Stimulated activated effector memory CD8-positive, alpha-beta T cell treated with anti-CD3 and anti-CD28 coated beads, Interleukin-12 subunit alpha, Interleukin-12 subunit beta, amount 100 ng/mL, for 72 hours (primary cell): Measurements from ENCODE around the gene MMP19.
"Not testable (repeated sequence)": the region's sequence is repeated elsewhere in the genome, so short reads cannot be mapped to it uniquely, and the experiment has no call there.

Experiments used
- ATAC-seq: fragments of 150-1000 bp; cut with Tn5 transposase; 2 replicates; pipeline ENCODE4 v1.10.0; 2021
- DNase-seq, 2 donors: peaks; one replicate each; pipeline ENCODE4 v3.0.0; 2021 to 2022; ENCODE audit warnings: low spot score in 2 of 2
- H3K27ac Mint-ChIP-seq: one replicate; pipeline ENCODE4 v1.8.0; 2022; ENCODE audit warnings: mild to moderate bottlenecking, mixed read lengths
- H3K36me3 Mint-ChIP-seq: one replicate; pipeline ENCODE4 v1.8.0; 2022; ENCODE audit warnings: mild to moderate bottlenecking, mixed read lengths
- H3K4me1 Mint-ChIP-seq: one replicate; pipeline ENCODE4 v1.8.0; 2022; ENCODE audit warnings: mixed read lengths
- H3K4me3 Mint-ChIP-seq: one replicate; pipeline ENCODE4 v1.8.0; 2022; ENCODE audit warnings: mild to moderate bottlenecking, mixed read lengths
- H3K9me3 Mint-ChIP-seq: one replicate; pipeline ENCODE4 v1.8.0; 2022; ENCODE audit warnings: mixed read lengths

MMP19 gene

GRCh38 chr12:55849616-55850343 is 7.0 kb upstream of the MMP19 start:
- Mint-ChIP-seq H3K9me3 (no peaks in the 10 kb centered on the region), H3K27ac (no peak overlapping the region), H3K4me1 (peaks cover 12% of the 10 kb centered on the region), H3K36me3 (peaks cover 6% of the 10 kb centered on the region), H3K4me3 (no peak overlapping the region)
- ATAC-seq (no peak), DNase-seq (no peak)

- ATAC-seq (peak; percentile 81), DNase-seq (no peak)
- Mint-ChIP-seq H3K4me1 (peaks cover 12% of the 10 kb centered on the region), H3K4me3 (peak overlapping the region; percentile 60), H3K27ac (peak overlapping the region; percentile 97), H3K36me3 (peaks cover 6% of the 10 kb centered on the region), H3K9me3 (no peaks in the 10 kb centered on the region)
Observed at GRCh38 chr12:55847603-55848291, 5.0 kb upstream of the MMP19 start.

- DNase-seq (no peak), ATAC-seq (peak; percentile 92)
- Mint-ChIP-seq H3K4me3 (peak overlapping the region; percentile 60), H3K27ac (peak overlapping the region; percentile 97), H3K36me3 (peaks cover 6% of the 10 kb centered on the region), H3K4me1 (peaks cover 12% of the 10 kb centered on the region), H3K9me3 (no peaks in the 10 kb centered on the region)
Observed at GRCh38 chr12:55847033-55847432, 4.3 kb upstream of the MMP19 start.

GRCh38 chr12:55845785-55846496 is 3.2 kb upstream of the MMP19 start:
- peaks cover 12% of the 10 kb centered on the region for H3K4me1 Mint-ChIP-seq
- no peaks in the 10 kb centered on the region for H3K9me3 Mint-ChIP-seq
- H3K36me3 Mint-ChIP-seq: peaks cover 6% of the 10 kb centered on the region
- DNase-seq (no peak), ATAC-seq (no peak)
- H3K27ac Mint-ChIP-seq: no peak overlapping the region
- H3K4me3 Mint-ChIP-seq: no peak overlapping the region

- Mint-ChIP-seq H3K9me3 (no peaks in the 10 kb centered on the region), H3K36me3 (peaks cover 6% of the 10 kb centered on the region), H3K4me3 (no peak overlapping the region), H3K27ac (no peak overlapping the region), H3K4me1 (peaks cover 12% of the 10 kb centered on the region)
- DNase-seq: no peak
- ATAC-seq: no peak
Observed at GRCh38 chr12:55845361-55845760, 2.6 kb upstream of the MMP19 start.

- Mint-ChIP-seq H3K4me1 (peaks cover 12% of the 10 kb centered on the region), H3K4me3 (no peak overlapping the region), H3K36me3 (peaks cover 6% of the 10 kb centered on the region), H3K9me3 (no peaks in the 10 kb centered on the region), H3K27ac (no peak overlapping the region)
- no peak for DNase-seq
- ATAC-seq: no peak
Observed at GRCh38 chr12:55844961-55845360, 2.2 kb upstream of the MMP19 start.

- Mint-ChIP-seq H3K4me1 (peaks cover 12% of the 10 kb centered on the region), H3K4me3 (no peak overlapping the region), H3K9me3 (no peaks in the 10 kb centered on the region), H3K27ac (no peak overlapping the region), H3K36me3 (peaks cover 6% of the 10 kb centered on the region)
- DNase-seq (no peak), ATAC-seq (no peak)
Observed at GRCh38 chr12:55843431-55843830, 695 bp upstream of the MMP19 start.

- Mint-ChIP-seq H3K27ac (peak overlapping the region; percentile 63), H3K36me3 (no peaks in the 10 kb centered on the region)
Observed at GRCh38 chr12:55840581-55841351, 2.0 kb downstream of the MMP19 start.

GRCh38 chr12:55839345-55840140 is 3.2 kb downstream of the MMP19 start:
- H3K4me1 Mint-ChIP-seq: no peaks in the 10 kb centered on the region
- DNase-seq (no peak), ATAC-seq (no peak)
- no peaks in the 10 kb centered on the region for H3K9me3 Mint-ChIP-seq
- H3K27ac Mint-ChIP-seq: no peak overlapping the region
- H3K4me3 Mint-ChIP-seq: no peak overlapping the region
- H3K36me3 Mint-ChIP-seq: no peaks in the 10 kb centered on the region

More at GRCh38 chr12:55840581-55841351, 2.0 kb downstream of the MMP19 start:
- H3K9me3 Mint-ChIP-seq: no peaks in the 10 kb centered on the region
- no peak overlapping the region for H3K4me3 Mint-ChIP-seq
- no peak for ATAC-seq
- DNase-seq: no peak
- H3K4me1 Mint-ChIP-seq: no peaks in the 10 kb centered on the region

GRCh38 chr12:55838361-55838760 is 4.4 kb downstream of the MMP19 start:
- no peak for DNase-seq
- no peak for ATAC-seq
- no peaks in the 10 kb centered on the region for H3K4me1 Mint-ChIP-seq
- H3K9me3 Mint-ChIP-seq: no peaks in the 10 kb centered on the region
- no peaks in the 10 kb centered on the region for H3K36me3 Mint-ChIP-seq
- H3K4me3 Mint-ChIP-seq: no peak overlapping the region
- H3K27ac Mint-ChIP-seq: no peak overlapping the region

GRCh38 chr12:55834400-55834799 is 8.3 kb downstream of the MMP19 start:
- not testable (repeated sequence) for H3K4me3 Mint-ChIP-seq, DNase-seq, H3K9me3 Mint-ChIP-seq, H3K27ac Mint-ChIP-seq, H3K36me3 Mint-ChIP-seq, ATAC-seq
- H3K4me1 Mint-ChIP-seq: peaks cover 19% of the 10 kb centered on the region

- no peak overlapping the region for H3K4me3 Mint-ChIP-seq
- peaks cover 7% of the 10 kb centered on the region for H3K36me3 Mint-ChIP-seq
- ATAC-seq (no peak), DNase-seq (no peak)
- H3K27ac Mint-ChIP-seq: no peak overlapping the region
- H3K4me1 Mint-ChIP-seq: peaks cover 25% of the 10 kb centered on the region
- no peaks in the 10 kb centered on the region for H3K9me3 Mint-ChIP-seq
Observed at GRCh38 chr12:55833056-55833455, 9.7 kb downstream of the MMP19 start.

GRCh38 chr12:55831447-55831815 is 11.3 kb downstream of the MMP19 start:
- DNase-seq: no peak
- Mint-ChIP-seq H3K4me3 (peak overlapping the region; percentile 99), H3K36me3 (peaks cover 7% of the 10 kb centered on the region), H3K9me3 (no peaks in the 10 kb centered on the region), H3K27ac (peak overlapping the region; percentile 97), H3K4me1 (peaks cover 38% of the 10 kb centered on the region)
- no peak for ATAC-seq

- Mint-ChIP-seq H3K27ac (peak overlapping the region; percentile 97), H3K4me1 (peaks cover 44% of the 10 kb centered on the region), H3K9me3 (no peaks in the 10 kb centered on the region), H3K4me3 (peak overlapping the region; percentile 99), H3K36me3 (peaks cover 7% of the 10 kb centered on the region)
- DNase-seq (peak in 1 of 2 donors; percentile 73), ATAC-seq (no peak)
Observed at GRCh38 chr12:55830601-55831446, 11.9 kb downstream of the MMP19 start.
